NCI-H524 (cell line): ENCODE measurements around the gene PYGO2.
"Not testable (repeated sequence)": the region's sequence is repeated elsewhere in the genome, so short reads cannot be mapped to it uniquely, and the experiment has no call there.

Experiments used
- DNase-seq, 2 experiments: peaks; one replicate each; lab custom pipeline; 2025; lab: John Stamatoyannopoulos, UW

PYGO2 gene

GRCh38 chr1:154982341-154982740, 20.8 kb upstream of the PYGO2 start:
- no peak for DNase-seq

GRCh38 chr1:154978360-154978759, 16.8 kb upstream of the PYGO2 start:
- no peak for DNase-seq

GRCh38 chr1:154977762-154978161, 16.2 kb upstream of the PYGO2 start:
- DNase-seq, result not testable (repeated sequence)

- no peak for DNase-seq
These were observed 14.0 kb upstream of the PYGO2 start for GRCh38 chr1:154975409-154976059.

- DNase-seq, result peak; percentile 94
These were observed 13.3 kb upstream of the PYGO2 start for GRCh38 chr1:154974808-154975408.

- peak; percentile 99 to 100 for DNase-seq
These were observed 12.7 kb upstream of the PYGO2 start, which contains the start of gene CKS1B for GRCh38 chr1:154974102-154974807. Gene CKS1B (plus strand): TSS chr1:154974681. CDS start chr1:154974746, 65 bp downstream.

GRCh38 chr1:154973344-154974101, 11.9 kb upstream of the PYGO2 start:
- DNase-seq, result peak; percentile 85 to 86

- DNase-seq, result no peak
These were observed 11.1 kb upstream of the PYGO2 start for GRCh38 chr1:154972517-154973343.

- no peak for DNase-seq
These were observed 10.6 kb upstream of the PYGO2 start for GRCh38 chr1:154972213-154972516.

GRCh38 chr1:154971341-154971998, 9.9 kb upstream of the PYGO2 start:
- DNase-seq, result no peak

- DNase-seq, result no peak
These were observed 9.2 kb upstream of the PYGO2 start, which contains the start of gene SHC1 for GRCh38 chr1:154970631-154971340. Gene SHC1 (minus strand): TSS chr1:154970747. CDS start chr1:154970526, 221 bp downstream.

- DNase-seq, result no peak
These were observed 8.4 kb upstream of the PYGO2 start for GRCh38 chr1:154969860-154970452.

GRCh38 chr1:154969246-154969645, 7.7 kb upstream of the PYGO2 start:
- DNase-seq, result no peak

- no peak for DNase-seq
These were observed 7.1 kb upstream of the PYGO2 start for GRCh38 chr1:154968731-154969130.

- DNase-seq, result no peak
These were observed 5.9 kb upstream of the PYGO2 start for GRCh38 chr1:154967331-154967950.

GRCh38 chr1:154966111-154966510, 4.5 kb upstream of the PYGO2 start:
- DNase-seq, result no peak

GRCh38 chr1:154964359-154964758, 2.8 kb upstream of the PYGO2 start:
- DNase-seq, result no peak

- no peak for DNase-seq
These were observed 2.1 kb upstream of the PYGO2 start for GRCh38 chr1:154963643-154964042.

GRCh38 chr1:154962795-154963330, 1.3 kb upstream of the PYGO2 start:
- no peak for DNase-seq
